ENCODE data around the gene KRT76.
"Not testable (repeated sequence)": the region's sequence is repeated elsewhere in the genome, so short reads cannot be mapped to it uniquely, and the experiment has no call there.

Gene KRT76

DNA sequence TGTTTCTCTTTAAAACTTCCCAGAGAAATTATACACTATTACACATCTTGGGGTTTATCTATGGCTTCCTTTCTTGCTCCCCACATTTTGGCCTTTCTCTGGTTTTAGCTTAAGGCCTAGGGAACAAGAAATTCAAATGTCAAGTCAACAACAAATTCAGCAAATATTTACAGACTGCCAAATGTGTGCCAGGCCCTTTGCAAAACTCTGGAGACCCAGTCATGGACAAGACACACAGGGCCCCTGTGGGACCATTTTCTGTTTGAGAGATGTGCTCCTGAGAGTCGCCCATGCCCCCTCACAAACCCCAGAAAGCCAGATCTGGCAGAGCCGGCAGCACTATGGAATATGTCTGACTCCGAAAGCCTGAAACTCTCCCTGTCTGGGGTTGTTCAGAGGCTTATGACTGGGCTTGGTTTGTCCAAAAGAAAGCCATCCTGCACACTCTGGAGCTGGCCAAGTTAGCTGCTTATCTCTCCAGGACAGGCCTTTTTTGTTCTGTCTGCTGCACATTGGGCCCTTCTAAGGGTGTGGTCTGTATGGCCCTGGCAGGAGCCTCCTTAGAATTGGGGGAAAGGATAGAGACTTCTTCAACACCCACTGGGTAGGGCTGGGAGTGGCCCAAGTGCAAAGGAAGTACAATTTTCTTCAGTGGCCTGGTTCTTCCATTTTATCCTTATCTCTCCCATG is 19.8 kb upstream of the KRT76 start:
- DNase-seq, result no peak

DNA sequence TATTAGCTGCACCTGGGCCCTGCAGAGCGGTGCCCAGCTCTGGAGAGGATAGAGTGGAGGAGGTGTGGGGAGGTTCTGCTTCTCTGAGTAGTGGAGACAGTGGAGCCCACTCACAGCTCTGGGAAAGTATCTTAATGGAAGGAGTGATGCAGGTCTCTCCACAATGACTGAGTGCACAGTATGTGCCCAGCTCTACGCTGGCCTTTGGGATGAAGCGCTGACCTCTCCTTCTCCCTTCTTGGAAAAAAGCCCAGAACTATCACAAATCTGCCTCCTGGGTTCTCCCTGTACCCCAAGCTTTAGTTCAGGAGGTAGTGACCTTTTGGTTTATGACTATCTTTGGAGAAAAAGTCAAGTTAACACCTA is 19.3 kb upstream of the KRT76 start:
- no peak for DNase-seq

- DNase-seq, result no peak
Measured at GRCh38 chr12:52795694-52796428, 18.7 kb upstream of the KRT76 start, which contains the start of gene KRT3. Gene KRT3 (minus strand): TSS chr12:52796117. CDS start chr12:52796042, 75 bp downstream.

GRCh38 chr12:52795332-52795674 is 18.2 kb upstream of the KRT76 start:
- not testable (repeated sequence) for DNase-seq

DNA sequence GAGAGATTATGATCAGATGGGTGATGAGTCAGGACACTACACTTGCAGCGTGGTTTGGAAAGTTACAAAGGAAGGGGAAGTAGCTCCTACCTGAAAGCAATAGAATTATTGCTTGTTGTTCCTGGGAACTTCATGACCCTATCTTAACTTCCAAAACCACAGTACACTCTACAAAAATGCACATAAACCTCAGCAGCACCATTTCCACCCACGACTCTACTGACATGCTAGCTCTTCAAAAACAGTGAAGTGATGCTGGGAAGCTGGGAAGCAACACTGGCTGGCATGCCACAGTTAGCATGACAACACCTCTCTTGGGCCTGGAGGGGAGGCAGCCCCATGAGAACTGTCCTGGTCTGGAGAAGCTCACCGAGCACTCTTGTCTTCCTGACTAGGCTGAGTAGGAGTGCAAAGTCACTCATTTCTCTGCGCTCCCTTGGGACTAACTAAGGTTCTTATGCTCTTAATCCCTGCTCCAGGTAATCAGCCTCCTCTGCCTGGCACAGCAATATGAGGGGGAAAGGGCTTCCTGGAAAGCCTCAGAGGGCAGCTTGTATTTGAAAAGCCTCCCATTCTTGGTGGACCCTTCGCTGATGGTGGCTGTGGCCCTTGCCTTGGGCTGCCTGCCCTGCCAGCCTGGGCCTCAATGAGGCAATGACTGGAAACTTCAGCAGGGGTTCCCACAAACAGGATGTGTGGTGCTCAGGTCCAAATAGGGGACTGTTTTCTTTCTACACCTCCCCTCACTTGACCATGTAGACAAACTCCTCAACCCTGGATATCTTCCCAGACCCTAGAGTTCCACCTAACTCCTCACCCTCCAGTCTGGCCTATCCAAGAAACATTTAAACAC is 17.6 kb upstream of the KRT76 start:
- DNase-seq, result no peak

DNA sequence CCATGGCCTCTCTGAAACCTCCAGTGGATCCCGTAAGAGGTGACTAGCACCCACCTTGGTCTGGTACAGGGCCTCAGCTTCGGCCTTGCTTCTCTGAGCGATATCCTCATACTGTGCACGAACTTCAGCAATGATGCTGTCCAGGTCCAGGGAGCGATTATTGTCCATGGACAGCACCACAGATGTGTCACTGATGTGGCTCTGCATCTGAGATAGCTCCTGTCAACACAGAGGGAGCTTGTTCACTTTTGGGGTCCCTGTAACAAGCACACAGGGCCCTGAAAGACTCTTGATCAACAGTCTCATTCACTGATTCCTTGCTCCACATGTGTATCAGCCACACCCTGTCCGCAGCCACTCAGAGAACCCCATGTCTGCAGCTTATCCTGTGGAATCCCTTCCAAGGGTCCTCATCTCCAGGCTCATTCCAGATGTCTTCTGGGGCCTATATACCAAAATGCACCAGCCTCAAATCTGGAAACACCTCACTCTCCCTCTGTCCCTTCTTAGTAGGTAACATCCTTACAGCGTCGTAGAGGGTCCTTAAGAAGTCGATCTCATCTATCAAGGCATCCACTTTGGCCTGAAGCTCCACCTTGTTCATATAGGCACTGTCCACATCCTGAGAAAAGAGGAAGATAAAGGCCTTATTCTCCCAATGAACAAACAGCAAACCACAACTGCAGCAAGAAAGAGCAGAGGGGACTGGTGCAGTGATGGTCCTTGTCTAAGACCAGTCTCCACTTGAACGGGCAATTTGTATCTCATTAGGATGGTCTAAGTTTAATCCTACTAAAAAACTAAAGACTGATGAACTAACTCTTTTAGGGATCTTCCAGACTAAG is 15.3 kb upstream of the KRT76 start:
- DNase-seq, result no peak

- DNase-seq, result no peak
Measured at GRCh38 chr12:52791271-52792184, 14.4 kb upstream of the KRT76 start.

DNA sequence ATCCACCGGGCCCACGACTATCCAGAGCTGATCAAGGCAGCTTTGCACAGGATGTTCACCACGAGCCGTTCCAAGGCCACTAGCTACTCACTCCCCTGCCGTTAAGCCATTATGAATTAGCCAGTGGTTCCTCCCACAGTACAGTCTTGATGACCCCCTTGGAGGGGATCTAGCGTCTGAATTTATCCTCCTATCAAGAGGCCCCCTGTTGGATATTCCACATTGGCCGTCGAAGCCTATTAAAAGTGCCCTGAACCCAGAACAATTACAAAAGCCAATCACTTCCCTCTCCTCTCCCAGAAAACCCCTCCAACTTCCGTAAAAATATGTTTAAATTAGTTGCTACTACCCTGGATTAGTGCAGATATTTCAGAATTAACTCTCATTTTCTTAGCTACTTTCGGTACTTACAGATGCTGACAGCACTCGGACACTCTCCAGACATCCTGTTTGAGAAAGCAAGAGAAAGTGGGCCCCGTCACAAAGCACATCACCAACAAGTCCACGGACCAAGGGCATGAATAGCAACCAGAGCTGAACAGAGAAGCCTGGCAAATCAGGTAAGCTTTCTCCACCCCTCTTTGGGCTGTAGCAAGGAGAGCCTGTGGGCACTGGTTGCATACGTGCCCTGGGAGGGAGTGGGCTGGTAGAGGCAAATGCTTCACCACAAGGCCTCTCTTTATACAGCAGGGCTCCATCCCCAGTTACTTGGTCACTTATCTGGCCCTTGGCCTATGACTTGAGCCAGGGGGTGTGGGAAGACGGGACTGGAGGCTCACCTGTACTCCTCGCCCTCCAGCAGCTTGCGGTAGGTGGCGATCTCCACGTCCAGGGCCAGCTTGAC is 13.5 kb upstream of the KRT76 start:
- no peak for DNase-seq

DNA sequence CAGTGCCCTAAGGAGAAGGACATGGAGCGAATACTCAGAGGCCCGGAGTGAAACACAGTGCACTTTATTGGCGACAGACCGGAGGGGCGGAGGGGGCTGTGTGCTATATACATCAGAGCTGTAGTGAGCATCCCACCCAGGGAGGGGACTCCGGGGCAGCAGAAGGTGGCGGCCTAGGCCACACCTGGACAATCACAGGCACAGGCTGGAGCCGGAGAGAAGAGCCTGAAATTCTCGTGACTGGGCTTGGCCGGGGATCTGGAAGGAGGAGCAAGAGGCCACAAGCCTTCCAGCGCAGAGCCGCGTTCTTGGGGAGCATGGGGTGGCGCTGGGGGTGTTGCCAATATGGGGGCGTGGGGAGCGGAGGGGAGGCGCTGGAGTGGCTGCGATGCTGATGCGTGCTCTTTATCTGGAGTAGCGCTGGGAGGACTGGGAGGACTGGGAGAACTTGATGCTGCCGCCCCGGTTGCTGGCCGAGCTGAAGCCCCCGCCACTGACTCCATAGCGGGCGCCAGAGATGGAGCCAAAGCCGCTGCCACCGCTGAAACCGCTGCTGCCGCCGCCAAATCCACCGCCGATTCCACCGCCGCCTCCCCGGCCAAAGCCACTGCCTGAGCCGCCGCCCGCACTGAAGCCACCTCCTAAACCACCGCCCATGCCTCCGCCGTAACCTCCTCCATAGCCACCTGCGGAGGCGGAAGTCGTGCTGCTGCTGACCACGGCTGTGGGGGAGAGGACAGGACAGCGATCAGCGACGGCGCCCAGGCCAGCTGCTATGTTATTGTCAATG is 12.7 kb upstream of the KRT76 start:
- no peak for DNase-seq

DNA sequence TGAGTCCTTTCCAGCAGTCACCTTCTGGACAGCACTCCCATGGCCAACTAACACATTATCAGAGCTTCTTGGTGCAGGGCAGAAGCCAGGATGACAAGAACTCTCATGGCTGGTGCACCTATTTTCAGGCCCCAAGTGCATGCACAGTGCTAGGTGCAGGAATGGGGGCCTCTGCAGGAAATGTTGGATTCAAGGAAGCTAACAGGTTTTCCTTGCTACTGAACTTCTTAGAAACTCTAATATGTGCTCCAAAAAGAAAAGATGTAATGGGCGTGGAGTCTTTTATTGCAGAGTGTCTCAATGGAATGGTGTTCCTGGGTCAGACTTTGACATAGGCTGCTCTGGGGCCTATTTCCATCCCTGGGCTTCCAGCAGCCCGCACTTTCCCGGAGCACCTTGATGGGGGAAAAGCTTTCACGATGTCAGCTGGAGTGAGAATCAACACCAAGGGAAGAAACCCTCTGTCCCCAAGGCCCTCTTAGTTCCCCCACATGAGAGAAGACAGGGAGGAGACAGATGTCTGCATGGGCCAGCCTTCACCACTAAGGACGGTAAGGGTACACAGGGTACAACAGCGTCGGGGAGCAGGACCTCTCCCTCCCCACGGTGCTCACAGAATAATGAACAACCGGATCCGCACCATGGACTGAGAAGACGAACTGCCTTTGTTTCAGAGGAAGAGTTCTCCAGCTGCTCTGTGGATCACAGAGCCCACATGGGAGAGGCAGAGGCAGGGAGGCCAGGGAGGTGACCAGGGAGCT is 11.9 kb upstream of the KRT76 start:
- no peak for DNase-seq

- no peak for DNase-seq
Measured at GRCh38 chr12:52788192-52788875, 11.2 kb upstream of the KRT76 start.

- DNase-seq, result no peak
Measured at GRCh38 chr12:52787324-52788191, 10.4 kb upstream of the KRT76 start.

DNA sequence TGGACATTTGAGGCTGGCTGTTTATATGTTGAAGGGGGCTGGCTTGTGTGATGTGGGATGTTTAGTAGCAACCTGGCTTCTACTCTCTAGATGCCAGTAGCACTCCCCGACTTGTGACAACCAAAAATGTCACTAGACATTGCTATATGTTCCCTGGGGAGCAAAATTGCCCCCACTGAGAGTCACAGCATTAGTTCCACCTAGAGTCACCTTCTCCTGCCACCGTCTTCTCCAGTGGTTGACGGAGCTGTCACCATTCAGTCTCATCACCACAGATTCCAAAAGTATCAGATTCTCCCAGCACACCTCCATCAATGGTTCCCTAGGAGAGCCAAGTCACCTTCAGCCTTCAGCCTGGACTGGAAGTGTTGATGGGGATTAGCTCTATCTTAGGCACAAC is 7.8 kb upstream of the KRT76 start:
- DNase-seq, result no peak

- DNase-seq, result no peak
Measured at GRCh38 chr12:52783563-52784316, 6.6 kb upstream of the KRT76 start.

GRCh38 chr12:52782502-52782901 is 5.4 kb upstream of the KRT76 start:
- DNase-seq, result no peak

- no peak for DNase-seq
Measured at GRCh38 chr12:52781399-52782082, 4.4 kb upstream of the KRT76 start.

Data from CD4-positive, alpha-beta T cell treated with Interleukin-17A for 1 hour (primary cell).